Immature natural killer cell (primary cell): Measurements from ENCODE around the gene CATSPERD. TPM values are rescaled to one million over a fixed set of nuclear protein-coding genes. Genes with fewer than 3 reads are reported as not detected.
A peak's percentile ranks its signal among the peaks of the same experiment; 100 is the strongest.

ENCODE experiments used
- DNase-seq, 3 donors: peaks; one replicate each; pipeline ENCODE4 v3.0.0; 2022; ENCODE audit warnings: mixed read lengths in 1 of 3
- H3K27ac Mint-ChIP-seq, 6 donors: one replicate each; pipeline ENCODE4 v1.8.0; 2020; ENCODE audit warnings: mixed read lengths in 6 of 6, mild to moderate bottlenecking in 5 of 6, inconsistent platforms in 4 of 6, moderate library complexity in 3 of 6
- H3K27me3 Mint-ChIP-seq, 3 donors: one replicate each; pipeline ENCODE4 v1.8.0; 2020 to 2021; ENCODE audit warnings: low read depth in 3 of 3, mild to moderate bottlenecking in 3 of 3, mixed read lengths in 3 of 3, moderate library complexity in 3 of 3, inconsistent platforms in 1 of 3
- H3K36me3 Mint-ChIP-seq, 3 donors: one replicate each; pipeline ENCODE4 v1.8.0; 2020; ENCODE audit warnings: mixed read lengths in 3 of 3, inconsistent platforms in 2 of 3, mild to moderate bottlenecking in 2 of 3
- H3K4me1 Mint-ChIP-seq, 2 donors: one replicate each; pipeline ENCODE4 v1.8.0; 2020; ENCODE audit warnings: inconsistent platforms in 2 of 2, mild to moderate bottlenecking in 2 of 2, mixed read lengths in 2 of 2, moderate library complexity in 1 of 2
- H3K4me3 Mint-ChIP-seq, 5 donors: one replicate each; pipeline ENCODE4 v1.8.0; 2020; ENCODE audit warnings: mild to moderate bottlenecking in 5 of 5, mixed read lengths in 5 of 5, inconsistent platforms in 3 of 5, moderate library complexity in 3 of 5
- H3K9me3 Mint-ChIP-seq, 6 donors: one replicate each; pipeline ENCODE4 v1.8.0; 2020; ENCODE audit warnings: mild to moderate bottlenecking in 6 of 6, mixed read lengths in 6 of 6, inconsistent platforms in 4 of 6, moderate library complexity in 3 of 6
- polyA plus RNA-seq, 3 donors: library from polyadenylated mRNA; unstranded; fragments of 300-500 nt; fragmentation: Illumina TruSeq; gene quantifications; one replicate each; pipeline ENCODE4 v1.2.3, GENCODE V29; 2021

Gene CATSPERD
- polyA plus RNA-seq, 3 donors from 2014 or later, result not detected

GRCh38 chr19:5798244-5798643 lies 77.8 kb downstream of the CATSPERD start:
- no peak for DNase-seq
- H3K36me3 Mint-ChIP-seq, result no peaks in the 10 kb centered on the region
- peaks cover 2 to 9% of the 10 kb centered on the region in 2 donors for H3K4me1 Mint-ChIP-seq
- H3K27ac Mint-ChIP-seq, result no peak overlapping the region
- no peak overlapping the region for H3K4me3 Mint-ChIP-seq
- H3K9me3 Mint-ChIP-seq, result peaks cover 0 to 3% (median 0%) of the 10 kb centered on the region in 6 donors
- H3K27me3 Mint-ChIP-seq, result peaks cover 12 to 17% (median 16%) of the 10 kb centered on the region in 3 donors

DNA sequence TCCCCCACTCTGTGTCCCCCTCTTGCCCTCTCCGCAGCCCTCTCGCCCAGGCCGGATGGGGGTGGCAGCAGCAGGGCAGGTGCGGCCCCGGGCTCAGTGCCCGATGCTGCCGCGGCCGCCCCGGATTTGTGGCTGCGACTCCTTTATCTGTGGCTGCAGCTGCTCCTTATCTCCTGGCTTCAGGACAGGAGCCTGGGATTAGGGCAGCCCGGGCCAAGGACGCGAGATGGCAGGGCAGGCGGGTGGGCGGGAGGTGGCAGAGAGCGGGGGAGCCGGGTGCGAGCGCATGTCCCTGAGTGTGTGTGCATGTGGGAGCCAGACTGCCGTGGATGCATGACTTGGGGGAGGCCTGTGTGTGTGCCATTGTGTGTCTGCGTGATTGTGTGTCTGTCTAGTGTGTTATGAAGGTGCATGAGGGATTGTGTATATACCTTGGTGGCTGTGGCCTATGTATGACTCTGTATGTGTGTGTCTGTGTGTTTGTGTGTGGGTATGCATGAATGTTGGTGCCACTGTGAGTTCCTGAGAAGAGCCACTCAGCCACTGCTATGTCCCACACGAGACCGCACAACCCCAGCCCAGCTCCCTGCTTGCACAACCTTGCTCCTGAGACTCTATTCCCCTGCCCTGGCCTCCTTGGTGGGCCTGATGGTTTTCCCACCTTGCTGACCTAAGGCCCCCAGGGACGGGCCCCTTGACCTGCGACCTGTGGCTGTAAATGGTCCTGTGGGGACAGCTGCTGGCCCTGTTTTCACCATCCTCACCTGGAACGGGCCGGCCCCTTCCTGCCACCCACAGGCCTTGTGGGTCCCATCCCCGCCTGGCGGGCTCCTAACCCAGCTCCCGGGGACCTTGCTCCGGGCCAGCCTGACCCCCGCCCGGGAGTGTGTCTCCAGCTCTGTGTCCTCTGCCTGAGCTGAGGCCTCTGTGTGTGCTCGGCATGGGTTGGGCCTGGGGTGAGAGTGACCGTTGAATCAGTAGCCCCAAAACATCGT lies 79.1 kb downstream of the CATSPERD start:
- Mint-ChIP-seq H3K27me3 (peaks cover 16 to 25% (median 16%) of the 10 kb centered on the region in 3 donors), H3K27ac (no peak overlapping the region)

GRCh38 chr19:5800361-5801270 lies 80.2 kb downstream of the CATSPERD start:
- Mint-ChIP-seq H3K9me3 (peaks cover 0 to 3% (median 0%) of the 10 kb centered on the region in 6 donors), H3K4me3 (peak overlapping the region in 1 of 5 donors; percentile 48), H3K36me3 (no peaks in the 10 kb centered on the region), H3K27me3 (peaks cover 16 to 25% (median 16%) of the 10 kb centered on the region in 3 donors), H3K27ac (peak overlapping the region in 1 of 6 donors; percentile 64), H3K4me1 (peaks cover 8 to 21% of the 10 kb centered on the region in 2 donors)
- DNase-seq, result no peak

More for the DNA sequence above, 79.1 kb downstream of the CATSPERD start:
- Mint-ChIP-seq H3K9me3 (peaks cover 0 to 3% (median 0%) of the 10 kb centered on the region in 6 donors), H3K4me1 (peaks cover 8 to 20% of the 10 kb centered on the region in 2 donors), H3K4me3 (peak overlapping the region in 1 of 5 donors; percentile 40), H3K36me3 (no peaks in the 10 kb centered on the region)
- no peak for DNase-seq

DNA sequence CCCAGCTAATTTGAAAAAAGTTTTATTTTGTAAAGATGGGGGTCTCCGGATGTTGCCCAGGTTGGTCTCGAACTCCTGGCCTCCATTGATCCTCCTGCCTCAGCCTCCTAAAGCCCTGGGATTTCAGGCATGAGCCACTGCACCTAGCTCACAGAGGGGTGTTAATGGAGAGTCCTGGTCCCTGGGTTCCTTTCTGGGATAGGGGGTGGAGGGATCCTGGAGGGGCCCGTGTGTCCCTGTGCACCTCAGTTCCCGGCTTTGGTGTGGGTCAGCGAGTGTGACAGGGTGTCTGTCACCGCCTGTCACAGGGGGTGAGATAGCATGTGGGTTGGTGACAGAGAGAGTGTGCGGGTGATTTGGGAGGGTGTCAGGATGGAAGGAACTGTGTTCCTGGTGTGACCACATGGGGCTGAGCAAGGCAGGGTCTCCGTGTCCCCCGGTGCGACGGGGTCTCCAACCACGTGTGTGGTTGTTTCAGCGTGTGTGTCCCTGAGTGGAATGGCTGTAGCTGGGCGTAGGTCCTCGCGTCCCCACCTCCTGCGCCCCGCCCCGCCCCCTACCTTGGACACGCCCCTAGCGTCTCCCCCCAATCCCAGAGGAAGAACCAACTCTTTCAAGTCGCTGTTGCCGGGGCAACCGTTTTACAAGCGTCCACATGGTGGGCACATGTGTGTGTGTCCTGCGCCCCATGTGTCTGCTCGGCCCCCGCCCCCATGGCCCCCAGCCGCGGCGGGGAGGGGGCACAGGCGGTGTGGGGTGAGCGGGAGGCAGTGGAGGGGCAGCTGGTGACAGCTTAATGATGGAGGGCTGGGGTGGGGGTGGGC lies 81.6 kb downstream of the CATSPERD start:
- H3K9me3 Mint-ChIP-seq, result peaks cover 0 to 3% (median 0%) of the 10 kb centered on the region in 6 donors
- no peak for DNase-seq
- H3K27ac Mint-ChIP-seq, result no peak overlapping the region
- no peaks in the 10 kb centered on the region for H3K36me3 Mint-ChIP-seq
- H3K27me3 Mint-ChIP-seq, result peaks cover 16 to 25% (median 19%) of the 10 kb centered on the region in 3 donors
- peaks cover 8 to 21% of the 10 kb centered on the region in 2 donors for H3K4me1 Mint-ChIP-seq
- peak overlapping the region in 3 of 5 donors; percentile 21 to 55 (median 38) for H3K4me3 Mint-ChIP-seq

- no peaks in the 10 kb centered on the region for H3K36me3 Mint-ChIP-seq
- peak overlapping the region in 1 of 6 donors; percentile 58 for H3K27ac Mint-ChIP-seq
- peaks cover 16 to 25% (median 19%) of the 10 kb centered on the region in 3 donors for H3K27me3 Mint-ChIP-seq
These were observed 83.0 kb downstream of the CATSPERD start for GRCh38 chr19:5803441-5803751.

DNA sequence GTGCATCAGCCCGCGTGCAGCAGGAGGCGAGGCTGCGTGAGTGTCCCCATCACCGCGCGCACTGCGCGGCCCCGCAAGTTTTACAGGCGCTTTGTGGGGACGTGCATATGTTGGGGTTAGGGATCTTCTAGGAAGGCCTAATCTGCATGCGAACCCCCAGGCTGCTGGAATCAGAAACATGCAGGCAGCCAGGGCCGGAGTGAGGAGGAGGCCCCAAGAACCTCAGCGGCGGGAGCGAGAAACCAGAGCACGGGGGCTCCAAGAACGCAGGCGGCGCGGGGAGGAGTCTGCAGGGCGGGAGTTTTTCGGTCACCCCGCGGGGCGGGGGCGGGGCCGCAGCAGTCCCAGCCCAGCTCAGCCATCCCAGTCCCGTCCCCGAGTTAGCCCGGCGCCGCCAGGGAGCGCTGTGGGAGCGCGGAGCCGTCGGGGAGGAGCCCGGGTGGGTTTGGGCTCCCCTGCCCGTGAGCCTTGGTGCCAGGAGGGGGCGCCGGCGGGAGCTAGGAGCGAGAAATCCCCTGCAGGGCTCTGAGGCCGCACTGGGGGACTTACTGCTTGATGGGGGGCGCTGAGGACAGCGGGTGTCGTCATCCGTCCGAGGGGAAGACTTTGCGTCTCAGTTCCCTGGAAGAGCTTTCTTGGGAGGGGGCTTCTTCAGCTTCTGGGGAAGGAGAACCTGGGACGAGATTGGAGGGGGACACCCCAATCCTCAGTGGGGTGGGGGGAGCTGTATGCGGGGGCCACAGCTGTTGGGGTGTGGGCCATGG lies 83.5 kb downstream of the CATSPERD start:
- H3K4me3 Mint-ChIP-seq, result peak overlapping the region; percentile 54 to 75 (median 61)
- DNase-seq, result peak; percentile 84 to 88 (median 88)
- H3K27me3 Mint-ChIP-seq, result peaks cover 16 to 24% (median 17%) of the 10 kb centered on the region in 3 donors
- H3K36me3 Mint-ChIP-seq, result no peaks in the 10 kb centered on the region
- peaks cover 0 to 2% (median 0%) of the 10 kb centered on the region in 6 donors for H3K9me3 Mint-ChIP-seq
- peak overlapping the region in 3 of 6 donors; percentile 16 to 84 (median 76) for H3K27ac Mint-ChIP-seq
- peaks cover 8 to 21% of the 10 kb centered on the region in 2 donors for H3K4me1 Mint-ChIP-seq

More at GRCh38 chr19:5803441-5803751, 83.0 kb downstream of the CATSPERD start:
- DNase-seq, result no peak
- Mint-ChIP-seq H3K9me3 (peaks cover 0 to 2% (median 0%) of the 10 kb centered on the region in 6 donors), H3K4me3 (peak overlapping the region; percentile 38 to 65 (median 57)), H3K4me1 (peaks cover 8 to 21% of the 10 kb centered on the region in 2 donors)

DNA sequence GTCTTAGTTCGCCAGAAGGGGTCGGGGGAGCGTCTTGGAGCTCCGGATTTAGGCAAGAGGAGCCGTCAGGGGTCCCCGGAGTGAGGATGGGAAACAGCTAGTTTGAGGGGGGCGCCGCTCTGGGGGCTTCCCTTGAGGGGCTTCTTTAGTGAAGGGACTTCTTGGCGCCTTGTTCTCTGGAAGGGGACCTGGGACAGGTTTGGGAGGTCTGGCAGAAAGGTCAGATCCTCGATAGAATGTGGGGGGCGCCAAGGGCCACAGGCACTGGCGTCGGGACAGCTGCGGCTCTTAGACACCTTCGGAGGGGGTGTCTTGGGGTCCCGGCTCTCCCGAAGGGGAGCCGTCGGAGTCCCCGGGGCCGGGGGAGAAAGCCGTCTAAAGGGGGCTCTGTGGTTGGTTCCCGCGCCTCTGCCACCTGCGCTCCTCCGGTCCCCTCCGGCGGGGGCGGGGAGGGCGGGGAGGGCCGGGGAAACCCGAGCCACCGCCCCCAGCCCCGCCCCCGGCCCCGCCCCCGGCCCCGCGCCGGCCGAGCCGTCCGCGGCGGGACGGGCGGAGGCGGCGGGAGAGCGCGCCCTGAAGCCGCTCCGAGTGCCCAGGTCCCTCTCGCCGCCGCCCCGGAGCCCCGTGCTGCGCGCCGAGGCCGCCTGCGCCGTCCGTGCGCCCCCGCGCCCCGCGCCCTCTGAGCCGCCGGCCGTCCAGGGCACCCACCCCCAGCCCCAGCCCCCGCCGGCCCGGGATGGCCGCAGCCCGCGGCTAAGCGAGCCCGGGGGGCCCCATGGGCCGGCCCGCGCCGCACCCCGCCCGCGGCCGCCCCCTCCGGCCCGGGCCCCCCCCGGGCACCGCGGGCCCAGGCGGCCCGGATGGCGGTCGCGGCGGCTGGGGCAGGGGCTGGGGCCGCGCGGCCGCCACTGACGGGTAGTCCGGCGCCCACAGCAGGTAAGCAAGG lies 84.4 kb downstream of the CATSPERD start, which contains the start of gene NRTN:
Gene NRTN (plus strand): TSS at position 552 of the 946 bp plus-strand sequence. CDS start 19,099 bp downstream, outside the sequence.
- Mint-ChIP-seq H3K36me3 (no peaks in the 10 kb centered on the region), H3K9me3 (peaks cover 0 to 2% (median 0%) of the 10 kb centered on the region in 6 donors), H3K4me1 (peaks cover 8 to 21% of the 10 kb centered on the region in 2 donors), H3K27me3 (peaks cover 14 to 21% (median 19%) of the 10 kb centered on the region in 3 donors), H3K27ac (peak within 1 kb of the TSS in 3 of 6 donors; percentile 16 to 84 (median 76)), H3K4me3 (peak within 1 kb of the TSS; percentile 54 to 75 (median 61))
- no peak for DNase-seq

DNA sequence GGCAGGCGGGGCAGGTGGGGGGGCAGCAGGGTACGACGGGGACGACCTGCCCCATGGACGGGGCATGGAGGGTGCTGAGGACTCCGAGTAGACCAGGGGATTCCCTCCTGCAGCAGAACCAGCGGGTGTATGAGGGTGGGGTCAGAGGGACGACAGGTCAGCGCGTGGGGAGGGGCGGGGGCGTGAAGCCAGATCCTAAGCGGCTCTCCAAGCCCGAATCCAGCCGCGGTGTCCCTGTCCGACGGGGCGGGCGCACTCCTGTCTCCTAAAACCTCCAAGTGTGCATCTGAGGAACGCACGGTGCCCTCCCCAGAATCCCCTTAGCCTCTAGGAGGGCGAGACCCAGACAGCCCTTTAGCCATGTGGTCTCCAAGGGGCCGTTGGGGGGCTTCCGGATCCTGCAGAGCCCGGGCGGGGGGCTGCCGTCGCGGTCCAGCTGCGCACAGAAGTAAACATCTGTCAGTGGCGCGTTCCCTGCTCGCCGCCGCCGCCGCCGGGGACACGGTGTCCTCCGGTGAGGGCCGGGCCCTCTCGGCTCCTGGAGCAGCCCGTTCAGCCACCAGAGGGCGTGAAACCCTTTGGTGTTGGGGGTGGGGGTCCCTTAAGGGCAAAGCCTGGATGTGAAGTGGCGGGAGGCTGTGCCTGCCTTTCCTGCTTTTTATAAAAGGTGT lies 85.2 kb downstream of the CATSPERD start:
- peak in 2 of 3 donors; percentile 30 to 36 for DNase-seq
- no peak overlapping the region for H3K27ac Mint-ChIP-seq
- H3K9me3 Mint-ChIP-seq, result peaks cover 0 to 2% (median 0%) of the 10 kb centered on the region in 6 donors
- H3K27me3 Mint-ChIP-seq, result peaks cover 14 to 21% (median 19%) of the 10 kb centered on the region in 3 donors
- peak overlapping the region in 4 of 5 donors; percentile 33 to 49 (median 39) for H3K4me3 Mint-ChIP-seq
- H3K36me3 Mint-ChIP-seq, result no peaks in the 10 kb centered on the region
- H3K4me1 Mint-ChIP-seq, result peaks cover 8 to 21% of the 10 kb centered on the region in 2 donors

GRCh38 chr19:5806133-5806489 lies 85.7 kb downstream of the CATSPERD start:
- Mint-ChIP-seq H3K36me3 (no peaks in the 10 kb centered on the region), H3K27me3 (peaks cover 12 to 21% (median 16%) of the 10 kb centered on the region in 3 donors), H3K9me3 (peaks cover 0 to 2% (median 0%) of the 10 kb centered on the region in 6 donors), H3K4me1 (peaks cover 8 to 21% of the 10 kb centered on the region in 2 donors), H3K4me3 (peak overlapping the region in 1 of 5 donors; percentile 25), H3K27ac (no peak overlapping the region)
- DNase-seq, result no peak

DNA sequence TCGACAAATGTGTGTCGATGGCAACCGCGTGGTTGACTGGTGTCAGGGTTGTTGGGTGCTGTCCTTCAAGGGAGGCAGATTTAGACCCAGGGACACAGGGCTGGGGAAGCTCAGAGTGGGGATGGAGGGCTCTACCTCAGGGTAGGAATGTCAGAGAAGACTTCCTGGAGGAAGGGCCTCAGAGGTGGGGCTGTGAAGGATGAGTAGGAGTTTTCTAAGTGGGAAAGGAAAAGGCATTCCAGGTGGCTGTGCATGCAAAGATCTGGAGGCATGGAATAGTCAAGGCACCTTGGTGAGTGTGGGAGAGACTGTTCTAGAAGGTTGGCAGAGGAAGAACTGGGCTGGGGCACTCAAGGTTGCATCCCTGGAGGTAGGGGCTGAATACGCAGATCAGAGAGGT lies 86.5 kb downstream of the CATSPERD start:
- no peak for DNase-seq
- H3K4me3 Mint-ChIP-seq, result no peak overlapping the region
- H3K27ac Mint-ChIP-seq, result no peak overlapping the region
- peaks cover 0 to under 1% (median 0%) of the 10 kb centered on the region in 6 donors for H3K9me3 Mint-ChIP-seq
- peaks cover 4 to 17% (median 16%) of the 10 kb centered on the region in 3 donors for H3K27me3 Mint-ChIP-seq
- peaks cover 8 to 19% of the 10 kb centered on the region in 2 donors for H3K4me1 Mint-ChIP-seq
- no peaks in the 10 kb centered on the region for H3K36me3 Mint-ChIP-seq
